ENCODE data around the gene B4GALT2. TPM values are rescaled to one million over a fixed set of nuclear protein-coding genes. Genes with fewer than 3 reads are reported as not detected.

The B4GALT2 gene
- total and polyA plus RNA-seq, 7 experiments from 2014 or later = 0.49 to 16.9 (median 1.6) TPM; not detected in 2

GRCh38 chr1:43945674-43946235 is 33.3 kb upstream of the B4GALT2 start:
- intact Hi-C loops (cut with micrococcal nuclease) = loop anchor here (1.0 to 10.0 kb wide), 15 partner anchors 24 to 1261 kb away; partner anchors contain the start of genes ATP6V0B (in 2 of the 2), CCDC24 (in 2 of the 2), CFAP57 (in 2 of the 2) and EBNA1BP2 (in 2 of the 2)
- H3K4me1 ChIP-seq (ENCODE audit: control insufficient read depth in 2 of 2, insufficient read depth in 2 of 2, low read length in 2 of 2) = peaks cover 17% of the 10 kb centered on the region in 2 donors
- no peaks in the 10 kb centered on the region for H3K9me3 Mint-ChIP-seq
- peak overlapping the region; percentile 84 to 98 (median 94) for H3K27ac Mint-ChIP-seq
- DNase-seq (no peak), ATAC-seq (no peak)
- ChIA-PET CTCF (interaction anchor here (0.8 to 2.8 kb wide), 4 partner anchors 11 to 295 kb away, joined by 3 to 17 read pairs (median 4); partner anchors contain the start of genes ARTN, ATP6V0B and KDM4A), POLR2A (interaction anchor here (0.8 to 3.2 kb wide), 3 partner anchors 11 to 29 kb away, joined by 5 to 23 read pairs (median 9); partner anchors contain the start of genes ATP6V0B and DPH2)
- no peaks in the 10 kb centered on the region for H3K27me3 Mint-ChIP-seq
- H3K36me3 Mint-ChIP-seq = peaks cover 6 to 12% (median 11%) of the 10 kb centered on the region in 5 donors
- H3K4me3 Mint-ChIP-seq = peak overlapping the region; percentile 87 to 96 (median 90)
- H3K36me3 ChIP-seq (ENCODE audit: control insufficient read depth in 2 of 3, insufficient read depth in 3 of 3, low read length in 3 of 3) = peaks cover 0 to 8% (median 0%) of the 10 kb centered on the region in 3 experiments
- H3K4me3 ChIP-seq (ENCODE audit: low read length) = peak overlapping the region; percentile 86
- H3K27ac ChIP-seq (ENCODE audit: low read depth, low read length) = peak overlapping the region; percentile 97
- peaks cover 37 to 61% (median 50%) of the 10 kb centered on the region in 7 donors for H3K4me1 Mint-ChIP-seq
- no peaks in the 10 kb centered on the region for H3K9me3 ChIP-seq (ENCODE audit: control insufficient read depth in 2 of 3, low read length in 3 of 3)
- no peaks in the 10 kb centered on the region for H3K27me3 ChIP-seq (ENCODE audit: control insufficient read depth in 2 of 2, insufficient read depth in 2 of 2, low read length in 2 of 2)

GRCh38 chr1:43946236-43947060 is 32.6 kb upstream of the B4GALT2 start, which contains the start of gene IPO13:
IPO13 (plus strand) TSS chr1:43946950; CDS start chr1:43947601, 651 bp downstream.
- no peaks in the 10 kb centered on the region for H3K9me3 Mint-ChIP-seq
- H3K4me3 ChIP-seq (ENCODE audit: low read length) = peak within 1 kb of the TSS; percentile 86
- peaks cover 0 to 8% (median 0%) of the 10 kb centered on the region in 3 experiments for H3K36me3 ChIP-seq (ENCODE audit: control insufficient read depth in 2 of 3, insufficient read depth in 3 of 3, low read length in 3 of 3)
- peak; percentile 92 to 99 (median 96) for DNase-seq
- peak within 1 kb of the TSS; percentile 84 to 98 (median 94) for H3K27ac Mint-ChIP-seq
- CTCF ChIA-PET = interaction anchor here (0.8 to 2.8 kb wide), 4 partner anchors 12 to 296 kb away, joined by 3 to 17 read pairs (median 4); partner anchors contain the start of genes ARTN, ATP6V0B and KDM4A
- peaks cover 17% of the 10 kb centered on the region in 2 donors for H3K4me1 ChIP-seq (ENCODE audit: control insufficient read depth in 2 of 2, insufficient read depth in 2 of 2, low read length in 2 of 2)
- H3K27me3 ChIP-seq (ENCODE audit: control insufficient read depth in 2 of 2, insufficient read depth in 2 of 2, low read length in 2 of 2) = no peaks in the 10 kb centered on the region
- H3K4me3 Mint-ChIP-seq = peak within 1 kb of the TSS; percentile 87 to 96 (median 90)
- intact Hi-C loops (cut with micrococcal nuclease) = loop anchor here (1.0 to 10.0 kb wide), 15 partner anchors 23 to 1262 kb away; partner anchors contain the start of genes ATP6V0B (in 2 of the 2), CCDC24 (in 2 of the 2), CFAP57 (in 2 of the 2) and EBNA1BP2 (in 2 of the 2)
- ATAC-seq = peak; percentile 98
- peaks cover 37 to 68% (median 56%) of the 10 kb centered on the region in 7 donors for H3K4me1 Mint-ChIP-seq
- H3K27me3 Mint-ChIP-seq = no peaks in the 10 kb centered on the region
- peak within 1 kb of the TSS; percentile 97 for H3K27ac ChIP-seq (ENCODE audit: low read depth, low read length)
- peaks cover 7 to 14% (median 11%) of the 10 kb centered on the region in 5 donors for H3K36me3 Mint-ChIP-seq
- no peaks in the 10 kb centered on the region for H3K9me3 ChIP-seq (ENCODE audit: control insufficient read depth in 2 of 3, low read length in 3 of 3)
- POLR2A ChIA-PET = interaction anchor here (0.8 to 3.2 kb wide), 4 partner anchors 8 to 28 kb away, joined by 3 to 23 read pairs (median 7); partner anchors contain the start of genes ATP6V0B and DPH2

- H3K27ac Mint-ChIP-seq = peak overlapping the region; percentile 84 to 98 (median 94)
- intact Hi-C loops (cut with micrococcal nuclease) = loop anchor here (2.0 to 10.0 kb wide), 9 partner anchors 185 to 1262 kb away; partner anchors contain the start of genes CFAP57 (in 2 of the 2), EBNA1BP2 (in 2 of the 2), ST3GAL3 (in 2 of the 2) and ELOVL1 (in 1 of the 2)
- H3K36me3 ChIP-seq (ENCODE audit: control insufficient read depth in 2 of 3, insufficient read depth in 3 of 3, low read length in 3 of 3) = peaks cover 0 to 8% (median 0%) of the 10 kb centered on the region in 3 experiments
- peaks cover 17% of the 10 kb centered on the region in 2 donors for H3K4me1 ChIP-seq (ENCODE audit: control insufficient read depth in 2 of 2, insufficient read depth in 2 of 2, low read length in 2 of 2)
- POLR2A ChIA-PET = interaction anchor here (0.9 to 3.2 kb wide), 2 partner anchors 7 to 27 kb away, joined by 3 to 23 read pairs; partner anchors contain the start of gene ATP6V0B
- peaks cover 7 to 16% (median 11%) of the 10 kb centered on the region in 5 donors for H3K36me3 Mint-ChIP-seq
- no peaks in the 10 kb centered on the region for H3K27me3 ChIP-seq (ENCODE audit: control insufficient read depth in 2 of 2, insufficient read depth in 2 of 2, low read length in 2 of 2)
- CTCF ChIA-PET = interaction anchor here (0.5 to 2.8 kb wide), 3 partner anchors 13 to 41 kb away, joined by 3 to 17 read pairs (median 3); partner anchors contain the start of gene ARTN
- no peaks in the 10 kb centered on the region for H3K9me3 Mint-ChIP-seq
- H3K4me3 Mint-ChIP-seq = peak overlapping the region; percentile 87 to 96 (median 90)
- peaks cover 37 to 74% (median 57%) of the 10 kb centered on the region in 7 donors for H3K4me1 Mint-ChIP-seq
- H3K27ac ChIP-seq (ENCODE audit: low read depth, low read length) = peak overlapping the region; percentile 97
- H3K9me3 ChIP-seq (ENCODE audit: control insufficient read depth in 2 of 3, low read length in 3 of 3) = no peaks in the 10 kb centered on the region
- ATAC-seq (no peak), DNase-seq (no peak)
- peak overlapping the region; percentile 86 for H3K4me3 ChIP-seq (ENCODE audit: low read length)
- no peaks in the 10 kb centered on the region for H3K27me3 Mint-ChIP-seq
Observed at GRCh38 chr1:43947061-43947873, 31.7 kb upstream of the B4GALT2 start.

GRCh38 chr1:43947874-43948437 is 31.1 kb upstream of the B4GALT2 start:
- ChIA-PET CTCF (interaction anchor here (1.2 to 2.8 kb wide), 2 partner anchors 13 to 27 kb away, joined by 3 to 17 read pairs; partner anchors contain the start of gene ARTN), POLR2A (interaction anchor here (1.2 to 3.2 kb wide), 2 partner anchors 22 to 27 kb away, joined by 5 to 23 read pairs; partner anchors contain the start of genes ATP6V0B and DPH2)
- DNase-seq (no peak), ATAC-seq (no peak)
- Mint-ChIP-seq H3K36me3 (peaks cover 7 to 16% (median 11%) of the 10 kb centered on the region in 5 donors), H3K27me3 (no peaks in the 10 kb centered on the region), H3K4me1 (peaks cover 34 to 69% (median 53%) of the 10 kb centered on the region in 7 donors), H3K4me3 (peak overlapping the region; percentile 87 to 96 (median 90)), H3K27ac (peak overlapping the region; percentile 69 to 98 (median 77)), H3K9me3 (no peaks in the 10 kb centered on the region)
- Histone ChIP-seq H3K4me3 (ENCODE audit: low read length) (peak overlapping the region; percentile 86), H3K4me1 (ENCODE audit: control insufficient read depth in 2 of 2, insufficient read depth in 2 of 2, low read length in 2 of 2) (peaks cover 17% of the 10 kb centered on the region in 2 donors), H3K27me3 (ENCODE audit: control insufficient read depth in 2 of 2, insufficient read depth in 2 of 2, low read length in 2 of 2) (no peaks in the 10 kb centered on the region), H3K36me3 (ENCODE audit: control insufficient read depth in 2 of 3, insufficient read depth in 3 of 3, low read length in 3 of 3) (peaks cover 0 to 8% (median 0%) of the 10 kb centered on the region in 3 experiments), H3K27ac (ENCODE audit: low read depth, low read length) (no peak overlapping the region), H3K9me3 (ENCODE audit: control insufficient read depth in 2 of 3, low read length in 3 of 3) (no peaks in the 10 kb centered on the region)
- intact Hi-C loops (cut with micrococcal nuclease) = loop anchor here (2.0 to 10.0 kb wide), 9 partner anchors 186 to 1263 kb away; partner anchors contain the start of genes CFAP57 (in 2 of the 2), EBNA1BP2 (in 2 of the 2), ST3GAL3 (in 2 of the 2) and ELOVL1 (in 1 of the 2)

- ChIA-PET POLR2A (no interaction called here), CTCF (interaction anchor here (1.1 kb wide), 1 partner anchor 15 kb away, joined by 3 read pairs; no protein-coding TSS in a partner anchor)
- H3K9me3 ChIP-seq (ENCODE audit: control insufficient read depth in 2 of 3, low read length in 3 of 3) = no peaks in the 10 kb centered on the region
- H3K36me3 ChIP-seq (ENCODE audit: control insufficient read depth in 2 of 3, insufficient read depth in 3 of 3, low read length in 3 of 3) = peaks cover 0 to 8% (median 0%) of the 10 kb centered on the region in 3 experiments
- no peaks in the 10 kb centered on the region for H3K27me3 ChIP-seq (ENCODE audit: control insufficient read depth in 2 of 2, insufficient read depth in 2 of 2, low read length in 2 of 2)
- Mint-ChIP-seq H3K9me3 (no peaks in the 10 kb centered on the region), H3K27ac (peak overlapping the region in 2 of 9 donors; percentile 12 to 88), H3K4me1 (peaks cover 27 to 63% (median 48%) of the 10 kb centered on the region in 7 donors), H3K27me3 (no peaks in the 10 kb centered on the region), H3K4me3 (peak overlapping the region in 2 of 10 donors; percentile 14 to 87), H3K36me3 (peaks cover 5 to 16% (median 9%) of the 10 kb centered on the region in 5 donors)
- H3K4me3 ChIP-seq (ENCODE audit: low read length) = no peak overlapping the region
- intact Hi-C loops (cut with micrococcal nuclease) = loop anchor here (5.0 to 10.0 kb wide), 6 partner anchors 187 to 1265 kb away; partner anchors contain the start of genes CFAP57 (in 1 of the 2), EBNA1BP2 (in 1 of the 2), SLC2A1 (in 1 of the 2) and YBX1 (in 1 of the 2)
- ATAC-seq (no peak), DNase-seq (no peak)
- H3K27ac ChIP-seq (ENCODE audit: low read depth, low read length) = no peak overlapping the region
- H3K4me1 ChIP-seq (ENCODE audit: control insufficient read depth in 2 of 2, insufficient read depth in 2 of 2, low read length in 2 of 2) = peaks cover 17% of the 10 kb centered on the region in 2 donors
Observed at GRCh38 chr1:43949678-43950077, 29.3 kb upstream of the B4GALT2 start.

All from naive thymus-derived CD4-positive, alpha-beta T cell (primary cell).